ACC112 (cell line): Measurements from ENCODE around the gene DLL4.

Experiments
- H2AFZ ChIP-seq: fragments of 200-600 bp; sonication (generic); one replicate; pipeline ENCODE4 v1.6.0; 2017; ENCODE audit warnings: antibody characterized with exemption, low read length; ENCODE audit not compliant: unreplicated experiment
- H3K27ac ChIP-seq: fragments of 200-600 bp; sonication (generic); 2 replicates; pipeline ENCODE4 v1.5.1; 2014; ENCODE audit warnings: low read depth, mild to moderate bottlenecking, antibody characterized with exemption, low read length, moderate library complexity
- H3K27me3 ChIP-seq: fragments of 200-600 bp; sonication (generic); 2 replicates; pipeline ENCODE4 v1.6.1; 2014; ENCODE audit warnings: mild to moderate bottlenecking, antibody characterized with exemption, low read length, moderate library complexity, mixed read lengths; ENCODE audit not compliant: insufficient read depth
- H3K36me3 ChIP-seq: fragments of 200-600 bp; sonication (generic); 2 replicates; pipeline ENCODE4 v1.6.1; 2016; ENCODE audit warnings: mild to moderate bottlenecking, antibody characterized with exemption, low read length, moderate library complexity, mixed read lengths; ENCODE audit not compliant: insufficient read depth
- H3K4me1 ChIP-seq: fragments of 200-600 bp; sonication (generic); one replicate; pipeline ENCODE4 v1.6.1; 2016; ENCODE audit warnings: low read length, mixed read lengths; ENCODE audit not compliant: insufficient read depth, unreplicated experiment, control insufficient read depth
- H3K4me3 ChIP-seq: fragments of 200-600 bp; sonication (generic); 2 replicates; pipeline ENCODE4 v1.5.1; 2014; ENCODE audit warnings: mild to moderate bottlenecking, low read depth, low read length
- H3K79me2 ChIP-seq: fragments of 200-600 bp; sonication (generic); one replicate; pipeline ENCODE4 v1.6.0; 2016; ENCODE audit warnings: low read length; ENCODE audit not compliant: control insufficient read depth, unreplicated experiment, insufficient read depth

DLL4 gene

DNA sequence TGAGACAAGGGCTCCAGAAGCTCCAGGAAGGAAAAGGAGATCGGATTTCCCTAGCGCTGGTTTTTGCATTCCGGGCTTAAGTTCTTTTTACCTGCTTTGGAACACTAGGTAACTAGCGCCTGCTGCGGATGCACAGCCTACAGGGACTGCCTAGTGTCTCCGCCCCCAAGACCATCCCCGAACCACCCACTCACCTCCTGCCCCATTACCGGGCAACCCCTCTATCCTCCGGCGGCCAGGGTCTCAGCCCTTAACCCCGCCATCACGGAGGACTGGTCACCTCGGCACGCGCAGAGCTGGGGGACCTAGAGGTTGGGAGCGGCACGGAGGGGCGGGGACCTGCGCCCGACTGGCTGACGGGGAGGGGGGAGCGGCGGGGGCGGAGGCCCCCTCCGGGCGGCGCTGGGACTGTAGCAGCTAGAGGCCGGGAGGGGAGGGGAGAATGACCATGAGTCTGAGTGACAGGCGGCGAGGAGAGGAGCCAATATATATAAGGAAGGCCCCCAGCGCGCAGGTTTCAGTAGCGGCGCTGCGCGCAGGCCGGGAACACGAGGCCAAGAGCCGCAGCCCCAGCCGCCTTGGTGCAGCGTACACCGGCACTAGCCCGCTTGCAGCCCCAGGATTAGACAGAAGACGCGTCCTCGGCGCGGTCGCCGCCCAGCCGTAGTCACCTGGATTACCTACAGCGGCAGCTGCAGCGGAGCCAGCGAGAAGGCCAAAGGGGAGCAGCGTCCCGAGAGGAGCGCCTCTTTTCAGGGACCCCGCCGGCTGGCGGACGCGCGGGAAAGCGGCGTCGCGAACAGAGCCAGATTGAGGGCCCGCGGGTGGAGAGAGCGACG, at the start of gene DLL4:
Gene DLL4 (plus strand): TSS at position 520 of the 839 bp plus-strand sequence. CDS start 329 bp downstream, outside the sequence.
- no peaks in the 10 kb centered on the region for H3K79me2 ChIP-seq
- H3K27me3 ChIP-seq: peaks cover 58% of the 10 kb centered on the region
- peak within 1 kb of the TSS; percentile 72 for H3K4me3 ChIP-seq
- no peak within 1 kb of the TSS for H3K27ac ChIP-seq
- H3K4me1 ChIP-seq: peaks cover 14% of the 10 kb centered on the region
- no peak within 1 kb of the TSS for H2AFZ ChIP-seq
- no peaks in the 10 kb centered on the region for H3K36me3 ChIP-seq

DNA sequence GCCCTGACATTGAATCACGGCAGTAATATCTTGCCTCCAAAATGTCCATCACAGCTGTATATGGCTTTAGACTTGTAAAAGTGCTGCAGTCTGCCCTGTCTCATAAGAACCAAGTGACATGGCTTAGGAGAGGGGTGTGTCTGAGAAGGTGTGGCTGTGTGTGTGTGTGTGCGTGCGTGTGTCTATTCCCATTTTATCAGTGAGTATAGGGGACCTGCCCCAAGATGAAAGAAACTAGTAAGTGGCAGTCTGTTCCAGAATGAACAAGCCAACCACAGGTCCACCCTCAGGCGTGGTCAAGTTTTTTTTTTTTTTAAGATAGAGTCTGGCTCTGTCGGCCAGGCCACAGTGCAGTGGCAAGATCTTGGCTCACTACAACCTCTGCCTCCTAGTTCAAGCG, 49.5 kb upstream of the DLL4 start:
- H3K4me1 ChIP-seq: no peaks in the 10 kb centered on the region
- H3K36me3 ChIP-seq: no peaks in the 10 kb centered on the region
- H3K27ac ChIP-seq: no peak overlapping the region
- H3K27me3 ChIP-seq: no peaks in the 10 kb centered on the region
- no peak overlapping the region for H2AFZ ChIP-seq
- H3K4me3 ChIP-seq: no peak overlapping the region
- H3K79me2 ChIP-seq: no peaks in the 10 kb centered on the region

DNA sequence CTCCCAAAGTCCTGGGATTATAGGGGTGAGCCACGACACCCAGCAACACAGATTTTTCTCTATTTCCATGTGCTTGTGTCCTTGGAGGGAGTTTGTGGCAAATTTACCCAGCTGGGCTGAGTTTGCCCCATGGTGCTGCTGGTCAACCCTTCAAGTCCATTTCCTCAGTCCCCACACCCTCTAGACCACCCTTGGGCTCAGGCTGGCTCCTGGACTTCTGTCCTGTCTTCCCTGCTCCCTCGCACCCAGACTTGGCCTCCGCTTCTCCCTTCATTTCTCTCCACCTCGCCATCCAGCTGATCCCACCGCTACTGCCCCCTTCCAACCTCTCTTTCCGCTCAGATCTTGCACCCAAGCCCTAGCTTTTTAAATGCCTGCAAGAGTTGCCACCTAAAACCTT, 47.8 kb upstream of the DLL4 start:
- no peaks in the 10 kb centered on the region for H3K79me2 ChIP-seq
- no peak overlapping the region for H2AFZ ChIP-seq
- H3K4me1 ChIP-seq: no peaks in the 10 kb centered on the region
- no peaks in the 10 kb centered on the region for H3K27me3 ChIP-seq
- H3K4me3 ChIP-seq: no peak overlapping the region
- no peak overlapping the region for H3K27ac ChIP-seq
- no peaks in the 10 kb centered on the region for H3K36me3 ChIP-seq

GRCh38 chr15:40886586-40886985, 42.6 kb upstream of the DLL4 start:
- no peaks in the 10 kb centered on the region for H3K4me1 ChIP-seq
- H3K27me3 ChIP-seq: no peaks in the 10 kb centered on the region
- H2AFZ ChIP-seq: no peak overlapping the region
- no peak overlapping the region for H3K27ac ChIP-seq
- no peaks in the 10 kb centered on the region for H3K36me3 ChIP-seq
- no peaks in the 10 kb centered on the region for H3K79me2 ChIP-seq
- H3K4me3 ChIP-seq: no peak overlapping the region

- no peak overlapping the region for H3K27ac ChIP-seq
- H2AFZ ChIP-seq: no peak overlapping the region
- H3K4me3 ChIP-seq: no peak overlapping the region
- no peaks in the 10 kb centered on the region for H3K27me3 ChIP-seq
- H3K36me3 ChIP-seq: no peaks in the 10 kb centered on the region
- no peaks in the 10 kb centered on the region for H3K79me2 ChIP-seq
- H3K4me1 ChIP-seq: no peaks in the 10 kb centered on the region
These were observed 40.0 kb upstream of the DLL4 start for GRCh38 chr15:40889112-40889511.

- Histone ChIP-seq H3K79me2 (peaks cover 18% of the 10 kb centered on the region), H3K4me1 (peaks cover 8% of the 10 kb centered on the region), H3K36me3 (no peaks in the 10 kb centered on the region), H3K27ac (no peak overlapping the region), H2AFZ (no peak overlapping the region), H3K27me3 (no peaks in the 10 kb centered on the region), H3K4me3 (no peak overlapping the region)
These were observed 38.0 kb upstream of the DLL4 start for GRCh38 chr15:40891138-40891537.

- no peaks in the 10 kb centered on the region for H3K27me3 ChIP-seq
- no peak overlapping the region for H3K27ac ChIP-seq
- H3K4me1 ChIP-seq: peaks cover 8% of the 10 kb centered on the region
- H3K36me3 ChIP-seq: no peaks in the 10 kb centered on the region
- H3K79me2 ChIP-seq: peaks cover 21% of the 10 kb centered on the region
- no peak overlapping the region for H2AFZ ChIP-seq
- H3K4me3 ChIP-seq: no peak overlapping the region
These were observed 37.2 kb upstream of the DLL4 start for GRCh38 chr15:40891810-40892446.

GRCh38 chr15:40892447-40893012, 36.6 kb upstream of the DLL4 start:
- no peak overlapping the region for H2AFZ ChIP-seq
- H3K4me1 ChIP-seq: peaks cover 8% of the 10 kb centered on the region
- H3K79me2 ChIP-seq: peaks cover 21% of the 10 kb centered on the region
- H3K27ac ChIP-seq: no peak overlapping the region
- H3K27me3 ChIP-seq: no peaks in the 10 kb centered on the region
- no peaks in the 10 kb centered on the region for H3K36me3 ChIP-seq
- no peak overlapping the region for H3K4me3 ChIP-seq

DNA sequence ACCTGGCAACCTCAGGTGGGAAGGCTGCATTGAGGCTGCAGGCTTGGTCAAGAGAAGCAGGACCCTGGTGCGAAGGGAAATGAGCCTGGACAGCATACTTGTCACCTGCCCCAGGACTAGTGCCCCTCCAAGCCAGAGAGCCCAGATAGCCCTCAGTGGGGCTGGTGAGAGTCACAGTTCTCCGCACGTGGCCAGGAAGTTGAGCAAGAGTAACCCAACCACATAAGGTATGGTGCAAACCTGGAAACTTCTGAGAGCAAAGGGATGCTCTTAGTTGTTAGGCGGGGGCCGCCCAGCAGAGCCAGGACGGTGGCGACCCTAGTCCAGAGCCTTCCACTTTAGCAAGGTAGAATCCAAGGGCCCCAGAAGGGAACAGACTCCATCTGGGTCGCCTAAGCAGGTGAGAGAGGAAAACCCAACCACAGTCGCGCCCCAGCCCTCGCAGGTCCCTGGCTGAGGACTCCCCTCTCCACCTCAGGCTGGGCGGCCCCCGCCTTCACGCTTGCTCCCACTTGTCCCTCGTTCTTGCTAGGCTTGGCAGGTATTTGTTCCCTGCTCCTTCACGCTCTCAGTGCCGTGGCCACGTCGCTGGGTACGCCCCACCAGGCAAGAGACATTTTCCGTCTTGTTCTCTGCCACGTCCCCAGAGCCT, 36.0 kb upstream of the DLL4 start:
- Histone ChIP-seq H3K27ac (no peak overlapping the region), H3K4me1 (peaks cover 8% of the 10 kb centered on the region), H3K27me3 (no peaks in the 10 kb centered on the region), H3K36me3 (no peaks in the 10 kb centered on the region), H2AFZ (no peak overlapping the region), H3K79me2 (peaks cover 21% of the 10 kb centered on the region), H3K4me3 (no peak overlapping the region)

- Histone ChIP-seq H2AFZ (peak within 1 kb of the TSS; percentile 97), H3K79me2 (peaks cover 25% of the 10 kb centered on the region), H3K27ac (peak within 1 kb of the TSS; percentile 90), H3K4me3 (peak within 1 kb of the TSS; percentile 98), H3K4me1 (peaks cover 8% of the 10 kb centered on the region), H3K27me3 (no peaks in the 10 kb centered on the region), H3K36me3 (no peaks in the 10 kb centered on the region)
These were observed 35.1 kb upstream of the DLL4 start, which contains the start of gene VPS18 for GRCh38 chr15:40893733-40894680. Gene VPS18 (plus strand): TSS chr15:40894450. CDS start chr15:40894769, 319 bp downstream.
